IPS-NIHi7 (cell line): ENCODE measurements around the gene GDAP2.
"Not testable (repeated sequence)": the region's sequence is repeated elsewhere in the genome, so short reads cannot be mapped to it uniquely, and the experiment has no call there.

Experiments used
- DNase-seq: peaks from one replicate; pipeline ENCODE4 v3.0.0; 2012; ENCODE audit warnings: mixed read lengths; ENCODE audit errors: extremely low spot score

GDAP2 gene, protein sequence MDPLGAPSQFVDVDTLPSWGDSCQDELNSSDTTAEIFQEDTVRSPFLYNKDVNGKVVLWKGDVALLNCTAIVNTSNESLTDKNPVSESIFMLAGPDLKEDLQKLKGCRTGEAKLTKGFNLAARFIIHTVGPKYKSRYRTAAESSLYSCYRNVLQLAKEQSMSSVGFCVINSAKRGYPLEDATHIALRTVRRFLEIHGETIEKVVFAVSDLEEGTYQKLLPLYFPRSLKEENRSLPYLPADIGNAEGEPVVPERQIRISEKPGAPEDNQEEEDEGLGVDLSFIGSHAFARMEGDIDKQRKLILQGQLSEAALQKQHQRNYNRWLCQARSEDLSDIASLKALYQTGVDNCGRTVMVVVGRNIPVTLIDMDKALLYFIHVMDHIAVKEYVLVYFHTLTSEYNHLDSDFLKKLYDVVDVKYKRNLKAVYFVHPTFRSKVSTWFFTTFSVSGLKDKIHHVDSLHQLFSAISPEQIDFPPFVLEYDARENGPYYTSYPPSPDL

DNA sequence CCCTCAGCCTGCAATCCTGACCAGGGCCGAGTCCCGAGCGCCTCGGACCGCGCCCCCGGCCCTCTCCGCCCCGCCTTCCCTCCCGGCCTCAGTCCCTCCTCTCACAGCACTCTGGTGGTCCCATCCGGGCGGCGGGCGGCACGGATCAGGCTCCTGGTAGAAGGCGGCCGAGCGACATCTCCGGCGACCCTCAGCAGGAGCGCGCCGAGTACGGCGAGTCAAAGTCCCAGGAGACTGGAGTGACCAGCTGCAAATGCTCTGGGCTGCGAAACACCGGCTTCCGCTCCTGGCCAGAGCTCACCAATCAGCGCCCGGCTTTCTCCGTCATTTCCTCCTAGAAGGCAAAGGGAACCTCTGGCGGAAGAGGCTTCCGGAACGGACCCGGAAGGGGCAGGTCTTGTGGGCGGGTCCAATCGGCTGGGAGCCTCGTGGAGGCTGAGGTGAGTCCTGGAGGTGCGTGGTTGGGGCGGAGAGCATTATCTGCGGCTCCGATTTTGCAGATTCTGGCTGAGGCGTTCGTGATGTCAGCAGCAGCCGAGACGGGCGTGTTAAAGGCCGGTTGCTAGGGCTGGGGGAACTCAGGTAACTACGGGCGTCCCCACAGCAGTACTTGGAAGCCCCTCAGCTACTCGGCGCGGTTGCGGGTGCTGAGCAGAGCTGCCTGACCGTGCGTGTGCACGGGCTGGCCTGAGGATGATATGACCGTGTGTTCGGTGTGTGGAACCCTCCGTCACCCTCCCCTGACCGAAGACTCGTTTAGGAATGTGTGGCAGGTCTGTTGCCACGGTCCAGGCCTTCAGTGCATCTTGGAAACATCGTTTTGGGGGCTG lies at the start of gene GDAP2, which contains the start of gene WDR3:
Gene GDAP2 (minus strand): TSS at position 279 of the 830 bp plus-strand sequence. CDS start 9,264 bp downstream, outside the sequence.
Gene WDR3 (plus strand): TSS at position 397 of the 830 bp plus-strand sequence. CDS start 3,581 bp downstream, outside the sequence.
- DNase-seq = peak; percentile 95

DNA sequence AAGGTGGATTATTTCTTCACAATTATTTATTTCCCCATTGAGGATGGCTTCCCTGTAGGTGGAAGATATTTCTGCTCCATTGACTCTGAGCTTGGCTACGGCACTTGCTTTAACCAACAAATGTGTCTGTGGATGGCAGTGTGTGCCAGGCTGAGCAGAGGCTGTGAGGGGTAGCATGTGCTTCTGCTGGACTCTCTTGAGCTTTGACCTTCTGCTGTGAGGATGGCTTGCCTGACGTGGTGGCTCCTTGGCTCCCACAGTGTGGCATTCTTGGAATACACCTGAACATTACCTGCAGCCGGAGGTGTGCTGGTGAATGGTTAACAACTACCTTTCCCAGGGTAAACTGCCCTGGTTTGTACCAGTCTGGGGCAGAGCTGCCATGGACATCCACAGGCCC lies 47.0 kb upstream of the GDAP2 start:
- no peak for DNase-seq

DNA sequence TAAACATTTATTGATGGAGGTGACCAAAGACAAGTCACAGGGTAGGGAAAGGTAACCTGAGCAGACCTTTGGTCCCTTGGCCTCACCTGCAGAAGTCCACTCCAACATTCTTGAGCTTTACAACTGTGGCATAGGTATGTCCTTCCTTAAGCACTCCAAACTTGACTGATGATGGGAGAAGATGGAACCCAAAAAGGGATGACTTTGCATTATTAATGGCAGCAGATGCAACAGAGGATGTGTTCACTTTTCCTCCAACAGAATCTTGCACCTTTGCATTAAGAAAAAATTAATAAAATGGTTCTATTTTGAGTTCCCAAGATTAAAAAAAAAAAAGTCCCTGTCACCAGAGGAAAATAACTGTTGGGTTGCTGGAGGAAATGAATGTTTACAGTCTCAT lies 42.4 kb upstream of the GDAP2 start:
- DNase-seq = no peak

DNA sequence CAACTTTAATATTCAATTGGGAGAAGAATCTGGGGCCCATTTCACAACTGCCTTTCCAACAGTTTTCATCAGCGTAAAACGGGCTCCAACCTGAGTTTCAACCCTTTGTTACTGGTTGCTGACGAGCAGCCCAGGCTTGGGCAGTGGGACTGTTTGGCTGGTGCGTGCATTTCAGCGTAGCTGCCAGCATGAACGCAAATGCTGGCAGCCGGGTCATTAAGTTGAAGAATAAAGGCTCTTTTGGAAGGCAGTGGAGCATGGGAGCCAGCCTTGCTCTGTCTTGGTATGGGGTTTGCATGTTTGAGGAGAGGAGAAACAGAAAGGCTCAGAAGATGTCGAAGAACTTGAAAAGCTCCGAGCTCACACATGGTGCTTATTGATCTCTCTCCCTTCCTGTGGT lies 40.8 kb upstream of the GDAP2 start:
- DNase-seq = no peak

DNA sequence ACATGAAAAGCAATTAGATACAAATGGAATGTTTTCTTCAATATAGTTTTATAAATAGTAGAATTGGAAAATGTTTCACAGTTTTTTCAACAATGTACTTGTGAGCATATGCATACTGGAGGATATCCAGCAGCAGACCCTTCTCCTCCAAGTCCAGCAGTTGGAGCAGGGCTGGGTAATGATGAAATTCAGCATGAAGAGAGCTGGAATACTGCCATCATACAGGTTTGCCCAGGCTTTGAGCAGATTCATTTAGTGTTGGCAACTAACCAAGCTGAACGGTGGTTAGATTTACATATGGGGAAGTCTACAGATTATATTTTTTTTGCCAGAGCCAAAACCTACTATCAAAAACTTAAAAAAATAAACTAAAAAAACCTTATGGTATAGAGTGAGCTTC lies 38.5 kb upstream of the GDAP2 start:
- DNase-seq = no peak

DNA sequence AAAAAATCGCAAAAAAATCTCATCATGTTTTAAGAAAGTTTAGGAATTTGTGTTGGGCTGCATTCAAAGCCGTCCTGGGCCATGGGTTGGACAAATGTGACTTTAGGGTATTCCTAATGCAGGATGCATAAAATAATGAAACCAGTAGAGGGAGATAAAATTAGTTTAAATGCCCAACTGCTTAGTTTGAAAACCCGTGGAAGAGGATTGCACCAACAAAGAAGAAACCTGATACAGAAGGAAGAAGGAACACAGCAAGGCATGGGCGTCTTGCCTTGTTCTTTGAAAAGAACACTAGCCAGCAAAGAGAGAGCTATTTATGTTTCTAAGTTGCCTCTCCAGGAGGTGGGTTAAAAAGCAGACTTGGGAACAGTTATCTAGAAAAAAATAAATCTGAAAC lies 38.1 kb upstream of the GDAP2 start:
- DNase-seq = peak; percentile 22

DNA sequence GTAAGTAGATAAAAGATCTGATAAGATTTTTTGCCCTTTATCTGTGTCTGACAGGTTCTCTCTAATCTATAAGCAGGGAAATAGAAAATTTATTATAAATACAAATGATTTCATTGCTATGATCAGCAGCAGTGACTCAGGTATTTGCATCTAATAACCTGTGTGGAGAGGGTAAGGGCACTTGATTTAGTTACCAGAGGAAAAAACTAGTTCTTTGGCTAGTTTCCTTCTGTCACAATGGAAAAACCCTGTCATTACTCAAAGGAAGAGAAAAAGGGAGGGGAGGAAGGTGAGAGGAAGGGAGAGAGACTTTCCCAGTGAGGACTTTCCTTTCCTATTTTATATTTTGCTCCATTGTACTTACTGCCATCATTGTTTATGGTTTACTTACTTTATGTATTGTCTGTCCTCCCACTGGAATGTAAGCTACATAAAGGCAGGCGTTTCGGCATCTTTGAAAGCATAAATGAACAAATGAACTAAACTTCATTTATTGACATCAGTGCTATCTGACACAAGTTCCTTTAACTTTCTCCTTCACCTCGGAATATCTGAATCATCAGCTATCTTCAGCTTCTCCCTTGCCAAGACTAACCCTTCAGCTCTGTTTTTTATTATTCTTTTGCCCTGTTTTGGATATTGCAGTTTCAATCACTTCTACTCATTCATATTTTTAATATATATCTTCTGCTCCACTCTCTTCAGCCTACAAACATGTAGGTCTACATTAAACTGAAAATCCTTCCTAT lies 35.0 kb upstream of the GDAP2 start:
- DNase-seq = no peak

DNA sequence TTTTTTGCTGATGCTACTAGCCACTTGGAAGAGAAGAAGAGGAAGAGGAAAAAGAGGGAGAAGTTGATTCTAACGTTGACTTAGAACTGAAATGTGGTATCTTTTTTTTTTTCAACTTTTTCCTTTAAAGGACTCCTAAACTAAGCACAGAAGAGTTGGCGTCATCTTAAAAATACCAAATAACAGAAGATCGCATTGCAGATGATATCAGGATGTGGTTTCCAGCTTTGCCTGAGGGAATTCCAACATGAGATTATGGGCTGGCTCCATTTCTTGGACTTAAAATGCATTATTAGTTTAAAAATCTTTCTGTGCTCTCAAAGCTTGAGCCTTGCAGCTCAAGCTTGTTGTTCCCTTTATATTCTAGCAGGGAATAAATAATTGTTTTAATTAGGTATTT lies 29.9 kb upstream of the GDAP2 start:
- no peak for DNase-seq

DNA sequence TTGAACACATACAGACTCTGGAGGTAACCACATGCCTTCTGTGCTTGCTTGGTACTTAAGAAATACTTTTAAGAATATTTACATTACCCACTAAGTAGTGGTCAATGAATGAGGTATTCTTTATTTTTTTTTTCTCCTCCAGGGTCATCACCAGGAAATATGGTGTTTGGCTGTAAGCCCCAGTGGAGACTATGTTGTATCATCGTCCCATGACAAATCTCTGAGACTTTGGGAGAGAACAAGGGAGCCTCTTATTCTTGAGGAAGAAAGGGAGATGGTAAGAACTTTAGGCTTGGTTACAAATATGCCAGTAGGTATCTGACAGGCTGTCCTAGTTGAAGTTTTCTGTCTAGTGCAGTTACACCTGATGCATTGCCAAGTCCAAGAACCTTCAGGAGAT lies 23.0 kb upstream of the GDAP2 start:
- no peak for DNase-seq

DNA sequence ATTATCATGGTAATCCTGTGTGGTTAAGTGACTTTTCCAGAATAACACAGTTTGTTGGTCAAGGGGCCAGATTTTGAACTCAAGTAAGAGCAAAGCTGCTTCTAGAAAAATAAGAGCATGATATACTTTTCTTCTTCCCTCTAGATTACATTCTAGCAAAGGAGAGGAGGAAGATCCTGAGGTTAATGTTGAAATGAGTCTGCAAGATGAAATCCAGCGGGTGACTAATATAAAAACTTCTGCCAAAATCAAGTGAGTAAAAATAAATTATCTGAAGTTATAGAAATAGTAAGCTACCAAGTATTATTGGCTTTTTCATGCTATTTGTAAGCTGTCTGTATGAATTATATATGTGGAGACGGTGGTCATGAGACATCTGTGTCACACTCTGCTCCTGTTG lies 12.9 kb upstream of the GDAP2 start:
- no peak for DNase-seq

DNA sequence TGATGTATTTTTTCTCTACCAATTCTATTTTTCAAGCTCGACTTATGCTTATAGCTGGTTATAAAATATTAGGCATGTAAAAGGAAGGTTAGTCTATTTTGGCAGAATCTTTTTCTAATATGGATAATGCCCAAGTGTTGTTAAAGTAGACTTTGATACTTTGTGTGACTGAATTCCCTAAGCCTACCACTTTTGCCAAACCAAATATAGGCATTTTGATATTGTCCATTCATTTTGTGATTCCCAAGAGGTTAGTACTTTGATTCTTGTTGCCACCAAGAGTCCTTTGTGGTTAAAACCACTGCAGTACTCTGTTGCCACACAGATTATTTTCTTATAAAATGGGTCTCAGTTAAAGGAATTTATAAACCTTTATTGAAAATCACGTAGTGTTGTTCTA lies 4.3 kb upstream of the GDAP2 start:
- no peak for DNase-seq

DNA sequence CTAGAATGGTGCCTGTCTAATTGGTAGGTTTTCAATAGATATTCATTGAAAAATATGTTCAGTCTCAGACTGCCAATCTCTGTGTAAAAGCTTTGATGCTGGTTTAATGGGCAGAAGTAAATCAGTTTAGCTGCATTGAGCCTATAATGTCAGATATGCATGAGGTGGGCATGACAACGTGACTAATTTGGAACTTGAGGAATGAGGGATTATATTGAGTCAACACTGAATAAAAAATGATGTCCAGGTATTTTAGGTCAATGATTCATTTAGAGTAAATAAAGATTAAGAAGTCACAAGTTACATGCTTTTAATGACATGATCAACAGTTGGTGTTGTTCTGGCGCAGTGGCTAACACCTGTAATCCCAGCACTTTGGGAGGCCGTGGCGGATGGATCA lies 3.2 kb upstream of the GDAP2 start:
- no peak for DNase-seq

DNA sequence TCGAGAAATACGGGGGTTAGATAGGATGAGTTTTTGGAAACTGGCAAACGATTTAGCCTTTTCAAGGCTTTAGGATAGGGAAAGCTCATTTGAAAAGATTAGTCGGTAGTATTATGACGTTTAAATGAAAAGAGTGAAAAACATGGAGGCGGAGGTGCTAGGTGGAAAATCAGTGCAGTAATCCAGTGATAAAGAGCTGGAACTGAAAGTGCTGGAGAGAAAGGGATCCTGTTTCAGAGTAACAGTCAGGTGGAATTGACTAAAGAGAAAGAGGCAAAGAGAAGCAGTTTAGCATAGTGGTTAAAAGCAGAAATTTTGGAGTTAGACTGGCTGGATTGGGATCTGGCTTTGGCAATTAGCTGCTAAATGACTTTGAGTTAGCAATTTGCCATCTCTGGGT lies 1.1 kb upstream of the GDAP2 start:
- no peak for DNase-seq

DNA sequence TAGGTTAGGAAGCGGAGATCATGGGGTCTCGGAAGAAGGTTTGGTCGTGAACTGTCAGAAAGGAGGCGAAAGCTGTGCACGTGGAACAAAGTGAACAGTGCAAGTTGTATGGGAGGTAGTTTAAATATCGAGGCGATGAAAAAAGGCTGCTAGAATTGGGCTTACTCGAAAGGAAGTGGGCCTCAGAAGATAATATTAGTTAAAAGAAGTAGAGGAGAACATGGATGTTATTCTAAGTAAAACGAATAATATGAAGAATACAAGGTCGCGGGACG lies 689 bp upstream of the GDAP2 start:
- peak; percentile 7 for DNase-seq

DNA sequence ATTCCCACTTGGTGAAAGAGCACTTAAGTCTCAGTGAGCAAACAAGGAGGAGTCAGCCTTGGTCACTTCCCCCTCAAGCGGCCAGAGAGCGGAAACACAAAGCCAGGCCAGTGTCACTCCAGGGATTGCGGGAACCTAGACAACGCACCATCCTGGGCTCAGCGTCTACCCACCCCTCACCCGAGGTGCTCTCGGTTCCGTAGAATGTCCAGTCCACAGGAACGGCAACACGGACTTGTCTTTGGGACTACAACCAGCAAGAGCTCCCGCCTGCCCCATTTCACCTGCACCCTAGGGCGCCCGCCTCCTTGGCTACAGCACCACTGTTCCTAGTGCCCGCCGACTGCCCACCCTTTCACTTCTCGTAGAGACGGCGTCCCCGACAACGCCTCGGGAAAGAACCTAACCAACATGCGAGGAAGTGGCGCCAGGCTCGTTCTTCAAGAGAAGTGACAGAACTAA lies 509 bp downstream of the GDAP2 start:
- peak; percentile 71 for DNase-seq

DNA sequence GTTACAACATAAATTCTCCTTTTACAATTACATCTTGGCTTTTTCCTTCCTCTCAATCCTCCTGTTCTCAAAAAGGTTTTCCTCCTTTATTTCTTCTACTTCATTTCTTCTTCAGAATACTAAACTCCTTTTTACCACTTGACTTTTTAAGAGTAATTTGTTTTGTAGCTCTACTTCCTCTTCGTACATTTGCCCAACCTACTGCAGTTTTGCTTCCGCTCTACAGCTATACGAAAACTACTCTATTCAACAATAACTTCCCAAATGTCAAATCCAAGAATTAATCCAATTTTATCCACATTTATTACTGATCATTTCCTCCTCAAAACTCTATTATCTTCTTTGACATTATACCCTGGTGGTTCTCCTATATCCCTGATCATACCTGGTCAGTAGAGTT lies 3.4 kb downstream of the GDAP2 start:
- no peak for DNase-seq

DNA sequence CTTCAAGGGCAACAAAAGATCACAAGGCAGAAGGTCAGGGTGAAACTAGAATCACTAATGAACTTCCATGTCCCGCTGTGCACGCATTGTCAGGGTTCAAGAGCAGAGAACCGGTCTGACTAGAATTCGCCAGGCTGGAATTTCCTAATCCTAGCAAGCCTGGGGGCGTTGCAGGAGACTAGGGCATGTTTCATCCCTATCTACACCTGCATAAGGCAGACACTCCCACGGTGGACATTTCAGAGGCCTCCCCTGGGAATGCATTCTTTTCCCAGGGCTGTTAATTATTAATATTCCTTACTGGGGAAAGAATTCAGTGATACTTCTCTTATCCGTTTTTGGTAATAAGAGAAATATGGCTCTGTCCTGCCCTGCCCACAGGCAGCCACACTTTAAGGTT lies 6.7 kb downstream of the GDAP2 start:
- DNase-seq = not testable (repeated sequence)

DNA sequence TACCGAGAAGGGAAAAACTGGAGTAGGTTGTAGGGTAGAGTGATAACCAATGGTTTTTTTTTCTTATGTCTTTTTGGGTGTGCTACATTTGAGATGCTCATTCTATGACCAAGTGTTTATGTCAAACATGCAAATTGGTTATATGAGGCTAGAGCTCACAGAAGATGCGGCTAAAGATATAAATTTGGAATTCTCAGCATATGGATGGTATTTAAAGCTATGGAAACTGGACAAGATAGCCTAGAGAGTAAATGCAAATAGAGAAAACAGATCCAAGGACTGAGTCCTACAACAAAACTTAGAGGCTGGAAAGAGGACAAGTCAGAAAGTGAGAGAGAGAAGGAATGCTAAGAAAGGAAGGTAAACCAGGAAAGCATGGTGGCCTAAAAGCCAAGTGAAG lies 7.4 kb downstream of the GDAP2 start:
- DNase-seq = no peak

DNA sequence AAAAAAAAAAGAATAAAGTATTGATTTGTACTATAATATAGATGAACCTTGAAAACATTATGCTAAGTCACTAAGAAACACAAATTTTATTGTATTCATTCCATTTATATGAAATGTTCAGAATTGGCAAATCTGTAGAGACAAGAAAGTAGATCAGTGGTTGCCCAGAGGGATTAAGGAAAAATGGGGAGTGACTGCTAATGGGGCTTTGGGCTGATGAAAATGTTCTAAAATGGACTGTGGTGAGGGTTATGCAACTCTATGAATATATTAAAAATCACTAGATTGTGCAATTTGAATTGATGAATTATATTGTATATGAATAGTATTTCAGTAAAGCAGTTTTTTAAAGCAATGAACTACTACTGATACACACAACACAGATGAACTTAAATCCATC lies 10.0 kb downstream of the GDAP2 start:
- no peak for DNase-seq

DNA sequence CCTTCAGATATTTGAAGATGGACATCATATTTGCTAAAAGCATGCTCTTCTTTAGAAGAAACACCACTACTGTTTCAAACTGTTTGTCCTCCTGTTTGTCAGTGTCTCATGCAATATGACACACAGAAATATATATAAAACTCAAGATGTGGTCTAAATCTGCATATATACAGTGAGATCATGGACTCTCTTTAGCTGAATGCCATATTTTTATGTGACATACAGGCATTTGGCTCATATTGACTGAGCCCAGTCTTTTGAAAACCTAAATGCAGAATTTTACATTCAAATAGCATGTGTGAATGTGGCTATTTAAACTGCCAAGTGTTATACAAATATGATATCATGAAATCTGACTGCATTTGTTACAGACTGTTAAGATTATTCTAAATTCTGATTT lies 18.4 kb downstream of the GDAP2 start:
- no peak for DNase-seq

DNA sequence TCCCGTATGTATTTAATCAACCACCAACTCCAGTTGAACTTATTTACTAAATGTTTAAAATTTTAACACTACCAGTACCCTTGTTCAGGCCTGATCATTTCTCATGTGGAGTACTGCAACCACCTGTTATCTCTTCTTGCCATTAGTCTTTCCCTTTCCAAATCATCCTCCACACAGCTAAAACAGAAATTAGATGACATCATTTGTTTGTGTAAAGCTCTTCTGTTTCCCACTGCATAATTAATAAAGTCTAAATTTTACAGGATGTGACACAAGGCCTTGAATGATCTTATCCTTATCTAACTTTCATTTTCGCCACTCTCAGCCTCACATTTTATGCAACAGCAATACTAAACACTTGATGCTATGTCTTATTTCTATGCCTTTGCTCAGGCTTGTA lies 24.4 kb downstream of the GDAP2 start:
- no peak for DNase-seq

DNA sequence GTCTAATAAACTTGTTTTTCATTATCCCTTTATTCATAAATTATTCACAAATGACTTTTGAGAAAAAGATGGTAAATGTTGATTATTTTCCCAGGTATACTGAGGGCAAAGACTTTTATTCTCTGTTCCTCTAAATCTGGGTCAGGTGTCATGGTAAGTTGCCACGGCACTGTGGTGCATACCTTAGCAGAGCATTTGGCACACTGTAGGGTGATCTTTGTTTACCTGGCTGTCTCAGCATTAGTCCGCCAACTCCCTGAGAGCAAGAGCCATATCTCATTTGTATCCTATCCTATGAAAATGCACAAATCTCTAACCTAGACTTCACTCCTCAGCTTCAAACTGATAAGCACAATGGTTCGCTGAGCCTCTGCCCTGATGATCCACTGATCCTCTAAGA lies 24.9 kb downstream of the GDAP2 start:
- no peak for DNase-seq
